K562 (cell line): Measurements from ENCODE around the gene ITK. TPM values are rescaled to one million over a fixed set of nuclear protein-coding genes. Genes with fewer than 3 reads are reported as not detected.
"Not testable (repeated sequence)": the region's sequence is repeated elsewhere in the genome, so short reads cannot be mapped to it uniquely, and the experiment has no call there.

Experiments used
- ATAC-seq: fragments of 200-7000 bp; cut with Tn5 transposase; 3 replicates; pipeline ENCODE4 v1.9.1; 2020; ENCODE audit warnings: moderate library complexity
- BruUV-seq: library from RNA; stranded (reverse); fragments of 400-500 nt; replicated peaks from 2 replicates; lab custom pipeline; 2021; lab: Mats Ljungman, UMichigan
- CTCF ChIA-PET: fragments of 300-600 bp; formaldehyde crosslinking; extraction: SDS; loops from one replicate; lab custom pipeline; 2021; ENCODE audit warnings: low intra/inter-chr PET ratio; lab: Yijun Ruan, JAX
- POLR2A ChIA-PET: fragments of 300-600, 350-650 bp; sonication (Branson Sonifier 250); formaldehyde crosslinking; extraction: SDS; loops from one replicate; lab custom pipeline; 2021; ENCODE audit warnings: antibody characterized with exemption, inconsistent platforms; lab: Yijun Ruan, JAX
- DNase-seq, 4 experiments: peaks; one replicate each; pipeline versions ENCODE4 v3.0.0 to v3.0.0-alpha.2; 2011 to 2018; ENCODE audit warnings: low spot score in 3 of 4, mixed read lengths in 3 of 4; ENCODE audit errors: extremely low read depth in 1 of 4
- FAIRE-seq: peaks from 2 replicates; lab custom pipeline; 2011; peaks lifted over from hg19 to GRCh38; lab: Jason Lieb, UNC
- H2AFZ ChIP-seq: 2 replicates; pipeline ENCODE4 v1.6.0; 2011; ENCODE audit warnings: low read depth, low read length, control low read depth, inconsistent platforms
- H3K27ac ChIP-seq: fragments of 200-600 bp; 3 replicates; pipeline ENCODE4 v1.8.0; 2011; ENCODE audit warnings: low read depth, mild to moderate bottlenecking, control low read depth, inconsistent platforms, low read length, moderate library complexity, mixed read lengths; ENCODE audit errors: extremely low read depth
- H3K27me3 ChIP-seq, 2 experiments: fragments of 300-600 bp in 1 of 2; 2 replicates in 1 of 2; 3 replicates in 1 of 2; pipeline versions ENCODE4 v1.6.0 to v1.8.0; 2011; ENCODE audit warnings: inconsistent platforms in 2 of 2, low read length in 2 of 2, mild to moderate bottlenecking in 1 of 2, mixed read lengths in 1 of 2, moderate library complexity in 1 of 2; ENCODE audit not compliant: control insufficient read depth in 2 of 2, insufficient read depth in 2 of 2
- H3K36me3 ChIP-seq: fragments of 300-600 bp; 3 replicates; pipeline ENCODE4 v1.8.0; 2011; ENCODE audit warnings: mild to moderate bottlenecking, low read length, inconsistent platforms; ENCODE audit not compliant: control insufficient read depth, insufficient read depth
- H3K4me1 ChIP-seq, 2 experiments: fragments of 200-600 bp in 1 of 2; replicated peaks in 1 of 2; 2 replicates in 1 of 2; 3 replicates in 1 of 2; pipeline versions ENCODE4 v1.5.1 to v1.8.0; 2011; ENCODE audit warnings: inconsistent platforms in 2 of 2, low read length in 2 of 2, mild to moderate bottlenecking in 1 of 2, mixed read lengths in 1 of 2, moderate library complexity in 1 of 2; ENCODE audit not compliant: control insufficient read depth in 2 of 2, insufficient read depth in 2 of 2
- H3K4me2 ChIP-seq: 2 replicates; pipeline ENCODE4 v1.6.1; 2011; ENCODE audit warnings: low read length, control low read depth, inconsistent platforms, mixed read lengths; ENCODE audit not compliant: insufficient read depth
- H3K4me3 ChIP-seq: fragments of 200-600 bp; sonication (generic), shearing (Covaris generic); 2 replicates; pipeline ENCODE4 v1.5.1; 2016; ENCODE audit warnings: control low read depth, inconsistent platforms
- H3K79me2 ChIP-seq: fragments of 200-600 bp; 3 replicates; pipeline ENCODE4 v1.8.0; 2011; ENCODE audit warnings: low read length, inconsistent platforms; ENCODE audit not compliant: control insufficient read depth, insufficient read depth
- H3K9ac ChIP-seq, 2 experiments: 2 replicates each; pipeline versions ENCODE4 v1.6.0 to v1.6.1; 2011; ENCODE audit warnings: low read depth in 2 of 2, low read length in 2 of 2, control low read depth in 1 of 2, inconsistent platforms in 1 of 2, mild to moderate bottlenecking in 1 of 2, mixed read lengths in 1 of 2; ENCODE audit not compliant: insufficient read depth in 1 of 2
- H3K9me1 ChIP-seq: one replicate; pipeline ENCODE4 v1.6.0; 2011; ENCODE audit warnings: inconsistent platforms, mild to moderate bottlenecking, low read length, moderate library complexity; ENCODE audit not compliant: control insufficient read depth, insufficient read depth
- H3K9me3 ChIP-seq: replicated peaks from 2 replicates; pipeline ENCODE4 v1.5.1; 2011; ENCODE audit warnings: low read depth, low read length, inconsistent platforms; ENCODE audit not compliant: control insufficient read depth, insufficient read depth
- H4K20me1 ChIP-seq: replicated peaks from 2 replicates; pipeline ENCODE4 v1.6.1; 2011; ENCODE audit warnings: low read length, inconsistent platforms, mixed read lengths; ENCODE audit not compliant: control insufficient read depth, insufficient read depth
- JUND ChIP-seq, 2 experiments: IDR thresholded peaks; 2 replicates in 1 of 2; 3 replicates in 1 of 2; pipeline ENCODE4 v1.6.1; 2011; ENCODE audit warnings: borderline replicate concordance in 2 of 2, low read depth in 2 of 2, low read length in 2 of 2, improper control_type of control experiment in 1 of 2, missing biosample characterization in 1 of 2, missing genetic modification characterization in 1 of 2, missing genetic modification reagents in 1 of 2
- WGBS: fragments of 100-300 bp; shearing (Covaris generic); methylation state at CpG from one replicate; pipeline ENCODE4 v1.1.6; 2016; ENCODE audit warnings: low coverage, mixed read lengths; ENCODE audit not compliant: insufficient coverage; ENCODE audit errors: missing lambda C conversion rate; 5-methylcytosine and 5-hydroxymethylcytosine counted together
- in situ Hi-C: fragments of 300-500 bp; cut with MboI; formaldehyde crosslinking; loops from 4 replicates; pipeline ENCODE4 v1.15.0; 2018; ENCODE audit warnings: inconsistent platforms, mixed read lengths
- intact Hi-C: fragments of 100-400 bp; cut with micrococcal nuclease; formaldehyde crosslinking; loops from 2 replicates; pipeline ENCODE4 v1.14.2; 2022
- polyA plus RNA-seq, 8 experiments: library from polyadenylated mRNA; depleted of rRNA in 4 of 8; stranded (reverse) in 5 of 8; unstranded in 3 of 8; fragments of >200 nt; fragmentation: Nextera tagmentation in 2 of 8; fragmentation: Illumina TruSeq in 1 of 8; extraction: Ambion mirVana in 2 of 8; extraction: Trizol in 1 of 8; gene quantifications; 2 replicates each; pipeline versions ENCODE4 v1.2.1 to v1.2.3, GENCODE V29; 2011 to 2014; ENCODE audit warnings: inconsistent platforms in 1 of 8, missing spikeins in 1 of 8
- total RNA-seq, 7 experiments: library from RNA; depleted of rRNA in 6 of 7; stranded (reverse); fragments of >200 nt in 6 of 7; fragmentation: Illumina TruSeq in 2 of 7; extraction: Trizol in 2 of 7; gene quantifications; 2 replicates each; pipeline versions ENCODE4 v1.2.1 to v1.2.3, GENCODE V29; 2011 to 2021; ENCODE audit warnings: low replicate concordance in 1 of 7
- TF ChIP-seq, protein P1 (sequence below): IDR thresholded peaks from 2 replicates; pipeline ENCODE4 v1.6.1; 2012; ENCODE audit warnings: low read depth, low read length, improper control_type of control experiment, borderline replicate concordance

The ITK gene
- total and polyA plus RNA-seq, 9 of the 15 experiments (the other 6 are each of a cell fraction or from before 2014, with no cell fraction given): 0.04 to 0.75 TPM; not detected in 7

GRCh38 chr5:157184117-157184670 is 3.6 kb downstream of the ITK start (continued):
- no peak for TF ChIP-seq JUND (IDR thresholded peaks at IDR 0.05; ENCODE audit: borderline replicate concordance, low read depth, low read length)
- no peak for TF ChIP-seq JUND (tag; IDR thresholded peaks at IDR 0.05; ENCODE audit: borderline replicate concordance, low read depth, low read length)
- TF ChIP-seq, protein P1, sequence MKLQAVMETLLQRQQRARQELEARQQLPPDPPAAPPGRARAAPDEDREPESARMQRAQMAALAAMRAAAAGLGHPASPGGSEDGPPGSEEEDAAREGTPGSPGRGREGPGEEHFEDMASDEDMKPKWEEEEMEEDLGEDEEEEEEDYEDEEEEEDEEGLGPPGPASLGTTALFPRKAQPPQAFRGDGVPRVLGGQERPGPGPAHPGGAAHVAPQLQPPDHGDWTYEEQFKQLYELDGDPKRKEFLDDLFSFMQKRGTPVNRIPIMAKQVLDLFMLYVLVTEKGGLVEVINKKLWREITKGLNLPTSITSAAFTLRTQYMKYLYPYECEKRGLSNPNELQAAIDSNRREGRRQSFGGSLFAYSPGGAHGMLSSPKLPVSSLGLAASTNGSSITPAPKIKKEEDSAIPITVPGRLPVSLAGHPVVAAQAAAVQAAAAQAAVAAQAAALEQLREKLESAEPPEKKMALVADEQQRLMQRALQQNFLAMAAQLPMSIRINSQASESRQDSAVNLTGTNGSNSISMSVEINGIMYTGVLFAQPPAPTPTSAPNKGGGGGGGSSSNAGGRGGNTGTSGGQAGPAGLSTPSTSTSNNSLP: no peak

DNA sequence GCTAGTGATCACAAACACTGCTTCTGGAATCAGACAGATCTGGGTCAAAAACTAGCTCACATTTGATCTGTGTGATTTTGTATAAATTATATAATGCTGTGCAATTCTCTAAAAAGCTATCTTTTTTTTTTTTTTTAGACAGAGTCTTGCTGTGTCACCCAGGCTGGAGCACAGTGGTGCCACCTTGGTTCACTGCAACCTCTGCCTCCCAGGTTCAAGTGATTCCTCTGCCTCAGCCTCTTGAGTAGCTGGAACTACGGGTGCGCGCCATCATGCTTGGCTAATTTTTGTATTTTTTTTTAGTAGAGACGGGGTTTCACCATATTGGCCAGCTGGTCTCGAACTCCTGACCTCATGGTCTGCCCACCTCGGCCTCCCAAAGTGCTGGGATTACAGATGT is 4.5 kb downstream of the ITK start:
- ATAC-seq, intact Hi-C loops, BruUV-seq, H3K27me3 ChIP-seq, H3K9me1 ChIP-seq, H2AFZ ChIP-seq, H4K20me1 ChIP-seq, H3K9me3 ChIP-seq, H3K36me3 ChIP-seq, in situ Hi-C loops, POLR2A ChIA-PET, H3K27ac ChIP-seq, H3K4me1 ChIP-seq, CTCF ChIA-PET, H3K4me2 ChIP-seq, DNase-seq, H3K9ac ChIP-seq, H3K4me3 ChIP-seq, FAIRE-seq, H3K79me2 ChIP-seq: not testable (repeated sequence)
- 0% methylated on average over 4 of the region's 6 CpGs for WGBS
